SKM-1 treated with dmso at 0.1 percent for 144 hours (cell line): ENCODE results near the gene MBNL2.
A peak's percentile ranks its signal among the peaks of the same experiment; 100 is the strongest.

Experiments used
- DNase-seq: peaks from one replicate; lab custom pipeline; 2025; ENCODE audit not compliant: unreplicated experiment; lab: John Stamatoyannopoulos, UW

The MBNL2 gene

DNA sequence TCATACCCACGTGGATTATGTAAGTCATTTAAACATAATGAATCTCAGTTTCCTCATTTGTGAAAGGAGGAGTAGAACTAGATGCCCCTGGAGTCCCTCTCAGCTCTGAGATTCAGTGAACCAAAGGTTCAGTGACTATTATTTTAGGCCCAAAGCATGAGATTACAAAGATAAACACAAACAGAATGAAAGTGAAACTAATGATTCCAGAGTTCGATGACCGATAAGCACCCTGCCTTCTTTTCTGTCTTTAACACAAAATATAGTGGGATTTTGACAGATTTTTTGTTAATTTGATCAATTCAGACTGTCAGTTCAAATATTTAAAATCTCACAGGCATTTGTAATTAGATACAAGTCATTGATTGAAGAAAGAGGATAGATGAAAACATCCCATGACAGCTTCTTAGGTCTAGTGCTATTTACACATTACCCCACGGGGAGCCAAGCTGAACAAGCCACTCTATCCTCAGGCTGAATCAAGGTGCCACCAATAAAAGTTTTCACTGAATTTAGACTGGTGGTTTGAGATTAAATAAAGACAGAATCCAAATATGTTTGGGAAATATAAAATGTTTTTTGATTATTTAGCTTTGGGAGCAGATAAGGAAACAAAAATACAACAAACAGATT is 147.2 kb downstream of the MBNL2 start:
- no peak for DNase-seq

DNA sequence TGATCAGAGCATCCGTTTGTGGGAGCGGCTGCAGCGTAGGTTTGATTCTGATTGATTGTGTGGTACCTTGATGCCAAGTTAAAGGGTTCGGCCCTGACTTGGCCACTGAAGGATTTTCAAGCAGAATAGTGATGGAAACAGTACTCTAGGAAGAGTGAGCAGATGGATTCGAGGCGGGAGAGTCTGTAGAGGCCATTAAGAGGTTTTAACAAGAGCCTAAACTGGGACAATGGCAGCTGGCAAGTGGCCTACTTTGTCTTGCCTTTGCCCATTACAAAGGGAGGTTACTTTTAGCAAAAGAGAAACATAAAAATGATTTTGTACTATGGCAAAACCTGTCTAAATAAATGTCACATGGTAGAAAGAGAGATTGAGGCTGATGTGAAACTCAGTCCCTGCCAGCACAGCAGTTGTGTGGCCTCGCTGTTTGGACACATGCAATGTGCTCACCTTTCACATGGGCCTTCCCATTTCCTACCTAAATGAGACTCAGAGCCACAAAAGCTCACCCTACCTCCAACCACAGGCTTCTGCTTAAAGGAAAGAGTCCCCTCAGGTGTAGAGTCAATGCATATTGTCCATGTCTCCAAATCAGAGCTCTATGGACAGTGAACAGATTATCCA is 149.5 kb downstream of the MBNL2 start:
- no peak for DNase-seq

GRCh38 chr13:97372936-97373335 is 150.8 kb downstream of the MBNL2 start:
- DNase-seq, result no peak

- no peak for DNase-seq
Observed at GRCh38 chr13:97373787-97374186, 151.7 kb downstream of the MBNL2 start.

- no peak for DNase-seq
Observed at GRCh38 chr13:97376981-97377380, 154.8 kb downstream of the MBNL2 start.

- DNase-seq, result peak; percentile 11
Observed at GRCh38 chr13:97379386-97379785, 157.3 kb downstream of the MBNL2 start.

GRCh38 chr13:97380696-97381095 is 158.6 kb downstream of the MBNL2 start:
- no peak for DNase-seq

DNA sequence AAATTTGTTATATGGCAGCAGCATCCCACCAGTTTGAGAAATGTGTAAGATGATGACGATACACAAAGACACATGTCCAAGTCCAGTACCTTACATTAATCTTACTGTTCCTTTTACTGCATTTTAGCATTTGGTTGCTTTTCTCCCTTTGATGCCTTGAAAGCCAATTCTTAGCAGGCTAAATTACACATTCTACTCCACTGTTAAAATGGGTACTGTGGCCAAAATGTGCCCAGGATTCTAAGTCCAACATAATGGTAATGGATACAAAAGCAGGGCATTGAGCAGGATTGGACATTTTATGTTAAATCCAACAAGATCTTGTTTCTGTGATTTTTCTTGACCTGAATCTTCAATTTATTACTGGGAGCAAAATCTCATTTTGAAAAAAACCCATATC is 159.1 kb downstream of the MBNL2 start:
- no peak for DNase-seq

DNA sequence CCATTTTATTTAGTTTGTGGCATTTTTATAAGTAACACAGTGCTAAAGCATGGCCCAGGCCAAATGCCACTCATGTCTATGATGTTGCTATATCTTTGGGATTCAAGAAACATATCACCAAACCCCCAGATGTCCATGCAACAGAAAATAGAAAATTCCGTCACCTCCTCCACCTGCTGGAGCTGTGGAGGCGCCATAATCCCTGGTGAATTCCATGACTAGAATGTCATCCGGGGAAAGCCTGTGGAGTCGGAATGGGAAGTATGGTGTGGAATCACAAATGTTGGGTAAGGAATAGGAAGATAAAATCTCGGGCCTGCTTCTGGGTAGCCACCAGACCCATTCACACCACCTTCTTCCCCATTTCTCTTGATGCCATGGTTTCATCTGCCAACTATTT is 160.1 kb downstream of the MBNL2 start:
- DNase-seq, result no peak

DNA sequence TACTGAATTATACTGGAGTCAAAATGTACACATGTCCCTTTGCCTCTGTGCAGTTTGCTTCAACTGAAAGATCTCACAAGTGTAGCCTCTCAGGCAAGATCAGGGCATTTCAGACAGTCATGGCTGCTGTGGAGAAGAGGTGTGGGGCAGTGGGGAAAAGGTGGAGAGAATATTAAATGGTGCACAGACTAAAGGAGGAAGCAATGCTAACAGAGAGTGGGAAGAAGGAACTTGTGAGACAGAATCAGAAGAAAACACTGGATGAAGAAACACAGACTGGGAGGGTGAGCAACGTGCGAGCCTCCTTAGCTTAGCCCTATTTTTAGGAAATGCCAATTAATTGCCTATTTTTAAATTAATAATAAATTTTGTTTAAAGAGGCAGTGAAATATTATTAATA is 162.2 kb downstream of the MBNL2 start:
- DNase-seq, result peak; percentile 72

DNA sequence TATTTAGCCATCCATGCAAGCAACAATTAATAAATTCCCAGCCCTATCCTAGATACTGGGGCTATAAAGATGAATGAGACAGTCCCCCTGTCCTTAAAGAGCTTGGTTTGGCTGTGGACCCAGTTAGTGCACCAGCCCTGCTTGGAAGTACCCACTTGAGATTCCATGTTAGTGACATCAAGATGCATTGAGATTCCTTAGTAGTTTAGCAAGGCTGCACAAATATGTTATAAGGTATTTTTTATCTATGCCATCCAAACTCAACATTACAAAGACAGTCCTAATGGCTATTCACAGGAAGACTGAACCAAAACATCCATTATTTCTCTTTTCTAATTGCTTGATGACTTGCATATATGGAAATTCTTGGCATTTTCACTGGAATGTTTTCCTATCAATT is 163.0 kb downstream of the MBNL2 start:
- no peak for DNase-seq

DNA sequence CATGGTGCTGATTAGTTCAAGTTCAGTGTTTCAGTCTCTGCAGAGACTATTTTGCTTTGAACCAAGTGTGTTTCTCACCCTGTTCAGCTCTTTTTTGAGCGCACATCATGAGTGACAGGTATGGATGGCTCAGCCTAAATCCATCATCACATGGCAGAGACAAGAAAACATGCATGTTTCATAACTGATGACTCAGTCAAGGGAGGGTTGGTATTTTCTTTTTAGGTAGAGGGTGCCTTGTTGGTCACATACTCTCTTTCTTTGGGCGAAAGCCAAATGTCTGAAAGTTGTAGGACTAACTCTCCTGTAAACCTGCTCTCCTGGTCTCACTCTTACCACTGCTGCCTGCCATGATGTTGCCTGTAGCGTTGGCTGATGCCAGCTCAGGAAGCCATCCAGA is 163.7 kb downstream of the MBNL2 start:
- no peak for DNase-seq

DNA sequence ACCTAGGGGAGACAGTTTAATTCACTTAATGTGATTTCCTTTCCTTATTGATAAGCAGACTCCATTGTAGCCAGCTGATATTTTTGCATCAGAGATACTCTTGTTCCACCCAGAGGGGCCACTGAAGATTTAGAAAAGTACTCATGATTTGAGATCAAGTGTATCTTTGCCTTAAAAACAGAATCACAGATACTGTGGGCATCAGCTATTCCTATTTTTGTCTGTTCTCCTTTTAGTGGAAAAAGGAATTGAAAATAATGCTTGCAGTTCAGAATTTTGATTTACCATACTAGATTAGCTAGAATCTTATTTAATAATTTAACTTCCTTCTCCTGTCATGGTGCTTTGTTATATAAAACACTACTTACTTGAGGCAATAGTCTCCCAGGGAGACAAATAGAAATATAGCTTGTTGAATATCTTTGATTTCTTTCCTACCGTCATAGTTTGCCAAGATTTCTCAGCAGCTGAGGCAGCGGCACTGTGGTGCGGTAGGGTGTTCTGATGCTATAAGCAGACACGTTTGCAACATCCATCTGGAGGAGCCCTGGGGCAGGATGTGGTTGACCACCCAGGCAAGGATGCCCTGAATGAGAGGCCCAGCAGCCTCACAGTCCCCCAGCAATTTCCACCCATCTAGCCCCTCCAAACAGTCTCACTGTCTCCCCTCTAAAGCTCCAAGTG is 164.8 kb downstream of the MBNL2 start:
- DNase-seq, result peak; percentile 87

- DNase-seq, result peak; percentile 83
Observed at GRCh38 chr13:97387485-97387839, 165.3 kb downstream of the MBNL2 start.

- peak; percentile 70 for DNase-seq
Observed at GRCh38 chr13:97387890-97388289, 165.8 kb downstream of the MBNL2 start.

DNA sequence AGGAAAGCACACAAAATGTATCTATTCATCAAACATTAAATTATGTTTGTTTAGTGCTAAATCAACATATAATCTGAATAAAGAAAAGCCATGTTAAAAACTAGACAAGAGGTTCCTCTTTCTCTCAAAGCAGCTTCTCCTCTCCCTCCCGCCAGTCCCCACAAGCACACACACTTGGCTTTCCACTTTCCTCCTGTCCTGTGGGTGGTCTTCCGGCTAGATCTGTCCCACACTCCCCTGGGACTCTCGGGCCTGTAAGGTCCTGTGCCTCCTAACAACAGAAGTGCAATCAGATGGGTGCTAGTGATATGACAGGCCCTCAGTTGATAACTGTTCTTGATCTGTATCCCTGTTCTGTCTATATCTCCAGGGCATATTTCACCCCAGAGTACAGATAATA is 166.2 kb downstream of the MBNL2 start:
- peak; percentile 31 for DNase-seq

- DNase-seq, result no peak
Observed at GRCh38 chr13:97390941-97391600, 168.9 kb downstream of the MBNL2 start.

DNA sequence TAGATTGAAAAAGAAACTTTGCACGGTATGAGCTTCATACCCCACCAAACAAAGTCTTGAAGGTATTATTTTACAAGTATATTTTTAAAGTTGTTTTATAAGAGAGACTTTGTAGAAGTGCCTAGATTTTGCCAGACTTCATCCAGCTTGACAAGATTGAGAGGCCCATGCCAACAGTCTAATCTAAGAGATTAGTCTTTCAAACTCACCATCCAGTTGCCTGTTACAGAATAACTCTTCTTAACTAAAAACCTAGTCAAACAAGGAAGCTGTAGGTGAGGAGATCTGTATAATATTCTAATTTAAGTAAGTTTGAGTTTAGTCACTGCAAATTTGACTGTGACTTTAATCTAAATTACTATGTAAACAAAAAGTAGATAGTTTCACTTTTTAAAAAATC is 169.9 kb downstream of the MBNL2 start:
- DNase-seq, result no peak

- DNase-seq, result no peak
Observed at GRCh38 chr13:97394542-97394941, 172.4 kb downstream of the MBNL2 start.

GRCh38 chr13:97395447-97396136 is 173.5 kb downstream of the MBNL2 start:
- DNase-seq, result no peak

DNA sequence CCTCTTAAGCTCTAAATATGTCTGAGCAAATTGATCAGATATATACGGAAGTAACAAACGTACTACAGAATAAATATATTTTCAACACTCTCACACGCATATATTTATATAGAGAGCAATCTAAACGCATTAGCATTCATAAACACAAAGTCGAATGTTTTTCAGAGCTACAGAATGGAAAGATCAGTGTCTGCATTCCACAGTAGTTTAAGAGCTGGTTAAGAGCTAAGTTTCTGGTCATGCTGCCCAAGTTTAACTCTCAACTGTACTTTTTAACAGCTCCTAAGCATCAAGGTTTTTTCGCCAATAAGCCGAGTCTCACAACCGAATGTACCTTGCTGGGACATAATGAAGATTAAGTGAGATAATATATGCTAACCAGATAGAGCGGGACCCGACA is 175.1 kb downstream of the MBNL2 start:
- no peak for DNase-seq
